Osteoblast (primary cell): ENCODE measurements around the gene TRIM45. TPM values are rescaled to one million over a fixed set of nuclear protein-coding genes. Genes with fewer than 3 reads are reported as not detected.

Experiments
- DNase-seq: peaks from one replicate; pipeline ENCODE4 v3.0.0; 2011; ENCODE audit warnings: low spot score, mixed read lengths; ENCODE audit not compliant: insufficient read length; ENCODE audit errors: missing footprints
- H2AFZ ChIP-seq: 2 replicates; pipeline ENCODE4 v1.6.0; 2011; ENCODE audit warnings: mild to moderate bottlenecking, low read length
- H3K27ac ChIP-seq: 2 replicates; pipeline ENCODE4 v1.5.1; 2011; ENCODE audit warnings: mild to moderate bottlenecking, low read depth, low read length, moderate library complexity
- H3K27me3 ChIP-seq: 2 replicates; pipeline ENCODE4 v1.6.0; 2012; ENCODE audit warnings: mild to moderate bottlenecking, control low read depth, inconsistent platforms, low read length, moderate library complexity; ENCODE audit not compliant: insufficient read depth
- H3K36me3 ChIP-seq: 2 replicates; pipeline ENCODE4 v1.5.1; 2011; ENCODE audit warnings: mild to moderate bottlenecking, low read length, control low read depth, moderate library complexity; ENCODE audit not compliant: insufficient read depth
- H3K4me1 ChIP-seq: 2 replicates; pipeline ENCODE4 v1.5.1; 2011; ENCODE audit warnings: mild to moderate bottlenecking, low read length, control low read depth, moderate library complexity; ENCODE audit not compliant: insufficient read depth
- H3K4me2 ChIP-seq: 2 replicates; pipeline ENCODE4 v1.6.0; 2011; ENCODE audit warnings: mild to moderate bottlenecking, low read length; ENCODE audit not compliant: insufficient read depth
- H3K4me3 ChIP-seq: fragments of 200-600 bp; sonication (generic); 3 replicates; pipeline ENCODE4 v1.5.1; 2012; ENCODE audit warnings: mild to moderate bottlenecking, low read length, inconsistent platforms; ENCODE audit not compliant: insufficient read depth
- H3K79me2 ChIP-seq: 2 replicates; pipeline ENCODE4 v1.6.0; 2012; ENCODE audit warnings: mild to moderate bottlenecking, low read length, control low read depth, inconsistent platforms; ENCODE audit not compliant: insufficient read depth
- H3K9me3 ChIP-seq: 2 replicates; pipeline ENCODE4 v1.5.1; 2011; ENCODE audit warnings: low read depth, low read length, control low read depth
- H4K20me1 ChIP-seq: 2 replicates; pipeline ENCODE4 v1.6.0; 2012; ENCODE audit warnings: mild to moderate bottlenecking, low read length, control low read depth; ENCODE audit not compliant: insufficient read depth
- total RNA-seq: library from RNA; depleted of rRNA; stranded (reverse); fragments of >200 nt; gene quantifications from 2 replicates; pipeline ENCODE4 v1.2.3, GENCODE V29; 2012
- TF ChIP-seq, protein P1 (sequence below): IDR thresholded peaks from 2 replicates; pipeline ENCODE4 v1.5.1; 2011; ENCODE audit warnings: mild to moderate bottlenecking, low read depth, low read length, moderate library complexity; ENCODE audit errors: extremely low read depth

Gene TRIM45
- total RNA-seq, 1 donor, result 1.4 TPM

- no peak overlapping the region for H3K4me2 ChIP-seq
- peaks cover 35% of the 10 kb centered on the region for H3K36me3 ChIP-seq
- peak overlapping the region; percentile 61 for H3K27ac ChIP-seq
- H3K4me1 ChIP-seq, result peaks cover 14% of the 10 kb centered on the region
- H2AFZ ChIP-seq, result no peak overlapping the region
- DNase-seq, result peak; percentile 91
- no peaks in the 10 kb centered on the region for H3K9me3 ChIP-seq
- TF ChIP-seq, protein P1, sequence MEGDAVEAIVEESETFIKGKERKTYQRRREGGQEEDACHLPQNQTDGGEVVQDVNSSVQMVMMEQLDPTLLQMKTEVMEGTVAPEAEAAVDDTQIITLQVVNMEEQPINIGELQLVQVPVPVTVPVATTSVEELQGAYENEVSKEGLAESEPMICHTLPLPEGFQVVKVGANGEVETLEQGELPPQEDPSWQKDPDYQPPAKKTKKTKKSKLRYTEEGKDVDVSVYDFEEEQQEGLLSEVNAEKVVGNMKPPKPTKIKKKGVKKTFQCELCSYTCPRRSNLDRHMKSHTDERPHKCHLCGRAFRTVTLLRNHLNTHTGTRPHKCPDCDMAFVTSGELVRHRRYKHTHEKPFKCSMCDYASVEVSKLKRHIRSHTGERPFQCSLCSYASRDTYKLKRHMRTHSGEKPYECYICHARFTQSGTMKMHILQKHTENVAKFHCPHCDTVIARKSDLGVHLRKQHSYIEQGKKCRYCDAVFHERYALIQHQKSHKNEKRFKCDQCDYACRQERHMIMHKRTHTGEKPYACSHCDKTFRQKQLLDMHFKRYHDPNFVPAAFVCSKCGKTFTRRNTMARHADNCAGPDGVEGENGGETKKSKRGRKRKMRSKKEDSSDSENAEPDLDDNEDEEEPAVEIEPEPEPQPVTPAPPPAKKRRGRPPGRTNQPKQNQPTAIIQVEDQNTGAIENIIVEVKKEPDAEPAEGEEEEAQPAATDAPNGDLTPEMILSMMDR, result no peak
- H4K20me1 ChIP-seq, result no peaks in the 10 kb centered on the region
- H3K27me3 ChIP-seq, result no peaks in the 10 kb centered on the region
- H3K79me2 ChIP-seq, result no peaks in the 10 kb centered on the region
- no peak overlapping the region for H3K4me3 ChIP-seq
Measured at GRCh38 chr1:117077267-117077666, 44.3 kb downstream of the TRIM45 start.

GRCh38 chr1:117076648-117077047 lies 44.9 kb downstream of the TRIM45 start:
- peaks cover 14% of the 10 kb centered on the region for H3K4me1 ChIP-seq
- H3K79me2 ChIP-seq, result no peaks in the 10 kb centered on the region
- no peak for DNase-seq
- H3K27me3 ChIP-seq, result no peaks in the 10 kb centered on the region
- no peak overlapping the region for H3K4me2 ChIP-seq
- H3K36me3 ChIP-seq, result peaks cover 29% of the 10 kb centered on the region
- H3K9me3 ChIP-seq, result no peaks in the 10 kb centered on the region
- H3K4me3 ChIP-seq, result no peak overlapping the region
- H2AFZ ChIP-seq, result no peak overlapping the region
- H3K27ac ChIP-seq, result peak overlapping the region; percentile 61
- TF ChIP-seq, protein P1, result no peak
- no peaks in the 10 kb centered on the region for H4K20me1 ChIP-seq

DNA sequence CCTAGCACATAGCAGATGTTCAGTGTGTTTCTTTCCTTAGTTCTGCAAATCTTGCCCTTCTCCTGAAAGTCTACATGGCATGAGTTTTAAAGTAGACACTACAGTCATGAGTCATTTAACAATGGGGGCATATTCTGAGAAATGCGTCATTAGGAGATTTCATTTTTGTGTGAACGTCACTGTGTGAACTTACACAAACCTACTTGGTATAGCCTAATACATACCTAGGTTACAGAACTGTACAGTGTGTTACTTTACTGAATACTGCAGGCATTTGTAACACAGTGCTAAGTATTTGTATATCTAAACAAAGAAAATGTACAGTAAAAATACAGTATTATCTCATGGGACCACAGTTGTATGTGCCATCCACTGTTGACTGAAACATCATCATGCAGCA lies 51.4 kb downstream of the TRIM45 start:
- no peak overlapping the region for H3K27ac ChIP-seq

GRCh38 chr1:117069220-117069844 lies 52.2 kb downstream of the TRIM45 start:
- Histone ChIP-seq H3K9me3 (no peaks in the 10 kb centered on the region), H3K79me2 (no peaks in the 10 kb centered on the region), H2AFZ (no peak overlapping the region), H3K27me3 (no peaks in the 10 kb centered on the region), H3K36me3 (no peaks in the 10 kb centered on the region), H4K20me1 (no peaks in the 10 kb centered on the region), H3K4me1 (no peaks in the 10 kb centered on the region), H3K27ac (peak overlapping the region; percentile 32), H3K4me3 (no peak overlapping the region), H3K4me2 (no peak overlapping the region)
- TF ChIP-seq, protein P1, result no peak
- no peak for DNase-seq

More for the DNA sequence above, 51.4 kb downstream of the TRIM45 start:
- H3K4me1 ChIP-seq, result no peaks in the 10 kb centered on the region
- H2AFZ ChIP-seq, result no peak overlapping the region
- H3K79me2 ChIP-seq, result no peaks in the 10 kb centered on the region
- no peak overlapping the region for H3K4me2 ChIP-seq
- no peaks in the 10 kb centered on the region for H3K27me3 ChIP-seq
- peaks cover 3% of the 10 kb centered on the region for H3K36me3 ChIP-seq
- DNase-seq, result no peak
- no peak overlapping the region for H3K4me3 ChIP-seq
- no peaks in the 10 kb centered on the region for H4K20me1 ChIP-seq
- TF ChIP-seq, protein P1, result no peak
- H3K9me3 ChIP-seq, result no peaks in the 10 kb centered on the region
